ENCODE measurements around the gene JADE3. TPM values are rescaled to one million over a fixed set of nuclear protein-coding genes. Genes with fewer than 3 reads are reported as not detected.

JADE3 gene
- total RNA-seq, 2 donors from 2014 or later: 2.4 to 3.8 TPM

Other genes starting within 250 kb of the JADE3 start
- gene SLC9A7, start 153.3 kb upstream of the JADE3 start, total RNA-seq: 10 to 100 TPM; 19.2 to 23.0 TPM
- 1 to 10 TPM; 4.9 to 5.4 TPM for gene RP2, start 75.4 kb upstream of the JADE3 start, total RNA-seq
- not detected for gene RGN, start 166.0 kb downstream of the JADE3 start, total RNA-seq
- 10 to 100 TPM; 66.7 to 84.3 TPM for gene NDUFB11, start 232.3 kb downstream of the JADE3 start, total RNA-seq
- 10 to 100 TPM; 71.6 to 82.4 TPM for gene RBM10, start 232.8 kb downstream of the JADE3 start, total RNA-seq